Fibroblast of pulmonary artery (primary cell): ENCODE measurements around the gene ATXN7L1.

Experiments
- DNase-seq: peaks from one replicate; pipeline ENCODE4 v3.0.0-alpha.2; 2010; ENCODE audit warnings: low read depth
- H3K4me3 ChIP-seq: replicated peaks from 2 replicates; pipeline ENCODE4 v1.5.1; 2011; ENCODE audit warnings: low read depth, mild to moderate bottlenecking, control low read depth, low read length, moderate library complexity
- CTCF ChIP-seq: IDR thresholded peaks from 2 replicates; pipeline ENCODE4 v1.5.1; 2011; ENCODE audit warnings: mild to moderate bottlenecking, control low read depth, low read length, inconsistent platforms; ENCODE audit errors: missing control alignments

ATXN7L1 gene

GRCh38 chr7:105760551-105761447 lies 115.6 kb downstream of the ATXN7L1 start:
- H3K4me3 ChIP-seq = no peak overlapping the region
- DNase-seq = no peak
- TF ChIP-seq CTCF = no peak

GRCh38 chr7:105759670-105760550 lies 116.5 kb downstream of the ATXN7L1 start:
- TF ChIP-seq CTCF = peak; percentile 60
- no peak overlapping the region for H3K4me3 ChIP-seq
- peak; percentile 76 for DNase-seq

GRCh38 chr7:105756367-105756766 lies 120.0 kb downstream of the ATXN7L1 start:
- TF ChIP-seq CTCF = no peak
- no peak overlapping the region for H3K4me3 ChIP-seq
- DNase-seq = no peak

GRCh38 chr7:105752671-105753275 lies 123.6 kb downstream of the ATXN7L1 start:
- no peak overlapping the region for H3K4me3 ChIP-seq
- TF ChIP-seq CTCF = no peak
- no peak for DNase-seq

GRCh38 chr7:105751054-105751453 lies 125.3 kb downstream of the ATXN7L1 start:
- DNase-seq = no peak
- no peak overlapping the region for H3K4me3 ChIP-seq
- no peak for TF ChIP-seq CTCF

GRCh38 chr7:105748701-105749100 lies 127.7 kb downstream of the ATXN7L1 start:
- H3K4me3 ChIP-seq = no peak overlapping the region
- DNase-seq = no peak
- TF ChIP-seq CTCF = no peak
